ENCODE results near the gene TMEM132E. TPM values are rescaled to one million over a fixed set of nuclear protein-coding genes. Genes with fewer than 3 reads are reported as not detected.

Gene TMEM132E
- total RNA-seq, 1 donor from 2014 or later: 0.80 TPM

DNA sequence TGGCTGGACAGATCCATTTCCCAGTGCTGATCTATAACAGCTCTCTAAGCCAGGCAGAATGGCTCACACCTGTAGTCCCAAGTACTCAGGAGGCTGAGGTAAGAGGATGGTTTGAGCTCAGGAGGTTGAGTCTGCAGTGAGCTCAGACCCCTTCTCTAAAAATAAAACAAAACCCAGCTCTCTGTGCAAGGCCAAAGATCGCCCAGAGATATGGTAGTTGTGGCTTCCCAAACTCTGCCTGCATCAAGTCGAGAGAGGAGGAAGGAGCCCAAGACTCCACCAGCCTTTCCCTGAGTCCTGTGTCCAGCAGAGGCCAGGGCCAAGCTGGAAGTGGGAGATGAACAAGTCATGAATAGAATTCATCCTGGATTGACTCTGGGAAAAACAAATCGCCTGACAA lies 88.8 kb downstream of the TMEM132E start:
- Mint-ChIP-seq H3K9me3 (no peaks in the 10 kb centered on the region), H3K27ac (no peak overlapping the region), H3K27me3 (ENCODE audit: low read depth) (peaks cover 68% of the 10 kb centered on the region), H3K4me3 (no peak overlapping the region), H3K36me3 (no peaks in the 10 kb centered on the region), H3K4me1 (peaks cover 3% of the 10 kb centered on the region)
- TF ChIP-seq, protein P1, sequence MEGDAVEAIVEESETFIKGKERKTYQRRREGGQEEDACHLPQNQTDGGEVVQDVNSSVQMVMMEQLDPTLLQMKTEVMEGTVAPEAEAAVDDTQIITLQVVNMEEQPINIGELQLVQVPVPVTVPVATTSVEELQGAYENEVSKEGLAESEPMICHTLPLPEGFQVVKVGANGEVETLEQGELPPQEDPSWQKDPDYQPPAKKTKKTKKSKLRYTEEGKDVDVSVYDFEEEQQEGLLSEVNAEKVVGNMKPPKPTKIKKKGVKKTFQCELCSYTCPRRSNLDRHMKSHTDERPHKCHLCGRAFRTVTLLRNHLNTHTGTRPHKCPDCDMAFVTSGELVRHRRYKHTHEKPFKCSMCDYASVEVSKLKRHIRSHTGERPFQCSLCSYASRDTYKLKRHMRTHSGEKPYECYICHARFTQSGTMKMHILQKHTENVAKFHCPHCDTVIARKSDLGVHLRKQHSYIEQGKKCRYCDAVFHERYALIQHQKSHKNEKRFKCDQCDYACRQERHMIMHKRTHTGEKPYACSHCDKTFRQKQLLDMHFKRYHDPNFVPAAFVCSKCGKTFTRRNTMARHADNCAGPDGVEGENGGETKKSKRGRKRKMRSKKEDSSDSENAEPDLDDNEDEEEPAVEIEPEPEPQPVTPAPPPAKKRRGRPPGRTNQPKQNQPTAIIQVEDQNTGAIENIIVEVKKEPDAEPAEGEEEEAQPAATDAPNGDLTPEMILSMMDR (IDR thresholded peaks at IDR 0.05; ENCODE audit: unreplicated experiment): no peak
- DNase-seq (ENCODE audit: low spot score in 2 of 2, unreplicated experiment in 2 of 2): no peak

DNA sequence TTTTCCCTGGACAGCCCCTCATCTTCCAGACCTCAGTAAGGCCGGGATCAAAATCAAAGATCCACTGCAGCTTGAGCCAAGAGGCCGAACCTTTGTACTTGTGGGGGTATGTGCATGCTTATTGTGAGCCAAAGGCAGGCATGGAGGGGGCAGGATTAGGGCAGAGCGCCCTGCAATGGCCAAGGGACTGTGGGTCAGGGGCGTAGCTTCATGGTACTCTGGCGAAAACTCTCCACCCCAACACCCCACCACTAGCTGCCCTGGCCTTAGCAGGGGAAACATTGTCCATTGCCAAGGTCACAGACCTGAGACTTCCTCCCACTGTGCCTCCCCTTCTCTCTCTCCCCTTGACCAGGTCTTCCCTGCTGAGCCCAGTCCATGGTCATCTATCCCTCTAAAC lies 90.1 kb downstream of the TMEM132E start:
- peaks cover 4% of the 10 kb centered on the region for H3K4me1 Mint-ChIP-seq
- H3K36me3 Mint-ChIP-seq: no peaks in the 10 kb centered on the region
- no peak for DNase-seq (ENCODE audit: low spot score in 2 of 2, unreplicated experiment in 2 of 2)
- TF ChIP-seq, protein P1 (IDR thresholded peaks at IDR 0.05; ENCODE audit: unreplicated experiment): no peak
- H3K9me3 Mint-ChIP-seq: no peaks in the 10 kb centered on the region
- no peak overlapping the region for H3K4me3 Mint-ChIP-seq
- H3K27ac Mint-ChIP-seq: no peak overlapping the region
- peaks cover 72% of the 10 kb centered on the region for H3K27me3 Mint-ChIP-seq (ENCODE audit: low read depth)

DNA sequence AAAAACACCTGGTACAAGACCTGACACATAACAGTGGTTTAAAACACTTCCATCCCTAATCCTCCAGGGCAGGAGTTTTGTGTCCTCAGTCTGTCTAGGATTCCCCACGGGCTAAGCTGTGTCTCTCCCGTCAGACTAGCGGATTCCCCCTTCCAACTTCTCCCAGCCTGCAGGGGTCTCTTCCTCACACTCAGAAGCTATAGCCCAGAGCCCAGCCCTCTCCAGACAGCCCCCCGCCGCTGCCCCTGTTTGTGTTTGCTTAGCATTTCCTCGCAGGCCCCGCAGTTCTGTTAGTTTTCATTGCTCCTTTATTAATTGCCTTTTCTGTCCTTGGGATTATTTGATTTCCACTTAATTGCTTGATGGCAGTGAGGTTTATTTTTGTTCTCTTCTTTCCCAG lies 91.2 kb downstream of the TMEM132E start:
- TF ChIP-seq, protein P1 (IDR thresholded peaks at IDR 0.05; ENCODE audit: unreplicated experiment): no peak
- DNase-seq (ENCODE audit: low spot score in 2 of 2, unreplicated experiment in 2 of 2): no peak
- Mint-ChIP-seq H3K27me3 (ENCODE audit: low read depth) (peaks cover 67% of the 10 kb centered on the region), H3K36me3 (no peaks in the 10 kb centered on the region), H3K9me3 (no peaks in the 10 kb centered on the region), H3K4me3 (no peak overlapping the region), H3K4me1 (peaks cover 7% of the 10 kb centered on the region), H3K27ac (no peak overlapping the region)

DNA sequence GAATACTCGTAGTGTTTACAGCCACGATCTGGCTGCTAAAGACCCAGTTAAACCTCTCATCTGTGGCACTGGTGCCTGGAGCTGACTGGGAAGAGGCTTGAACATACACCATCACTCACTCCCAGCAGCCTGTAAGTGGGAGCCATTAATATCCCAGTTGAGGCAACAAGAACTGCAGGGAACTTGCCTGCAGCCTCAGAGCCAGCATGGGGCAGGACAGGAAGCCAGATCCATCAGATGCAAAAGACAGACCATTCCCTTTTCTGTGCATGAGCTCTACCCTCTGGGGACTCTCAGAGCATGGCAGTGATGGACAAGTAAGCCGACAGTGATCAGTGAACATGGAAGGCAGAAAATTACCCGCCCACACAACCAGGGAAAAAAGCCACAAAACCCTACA lies 91.8 kb downstream of the TMEM132E start:
- DNase-seq (ENCODE audit: low spot score in 2 of 2, unreplicated experiment in 2 of 2): no peak
- TF ChIP-seq, protein P1 (IDR thresholded peaks at IDR 0.05; ENCODE audit: unreplicated experiment): no peak
- Mint-ChIP-seq H3K27ac (no peak overlapping the region), H3K4me1 (peaks cover 5% of the 10 kb centered on the region), H3K4me3 (no peak overlapping the region), H3K9me3 (no peaks in the 10 kb centered on the region), H3K36me3 (no peaks in the 10 kb centered on the region), H3K27me3 (ENCODE audit: low read depth) (peaks cover 64% of the 10 kb centered on the region)

- TF ChIP-seq, protein P1 (IDR thresholded peaks at IDR 0.05; ENCODE audit: unreplicated experiment): no peak
- Mint-ChIP-seq H3K4me1 (peaks cover 5% of the 10 kb centered on the region), H3K27me3 (ENCODE audit: low read depth) (peaks cover 63% of the 10 kb centered on the region), H3K27ac (no peak overlapping the region), H3K9me3 (no peaks in the 10 kb centered on the region), H3K4me3 (no peak overlapping the region), H3K36me3 (no peaks in the 10 kb centered on the region)
- no peak for DNase-seq (ENCODE audit: low spot score in 2 of 2, unreplicated experiment in 2 of 2)
These were observed 92.9 kb downstream of the TMEM132E start for GRCh38 chr17:34672176-34672785.

DNA sequence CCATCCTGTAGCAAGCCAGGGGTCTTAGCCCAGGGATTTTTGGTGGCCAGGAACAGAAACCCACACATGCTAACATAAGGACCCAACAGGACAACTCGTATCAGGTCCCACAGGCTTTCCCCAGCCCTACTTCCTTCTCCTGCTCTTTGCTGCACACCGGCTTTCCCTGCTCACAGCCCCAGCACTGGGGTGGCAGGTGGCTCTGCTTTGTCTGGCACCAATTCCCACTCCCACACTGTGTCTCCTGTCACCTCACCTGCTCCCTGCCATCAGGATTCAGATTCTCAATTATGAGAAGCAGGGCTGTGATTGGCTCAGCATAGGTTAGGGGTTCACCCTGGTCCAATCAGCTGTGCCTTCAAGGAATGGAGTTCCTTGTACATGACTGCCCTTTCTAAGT lies 94.1 kb downstream of the TMEM132E start:
- H3K4me3 Mint-ChIP-seq: no peak overlapping the region
- no peak for DNase-seq (ENCODE audit: low spot score in 2 of 2, unreplicated experiment in 2 of 2)

More for the DNA sequence above, 94.1 kb downstream of the TMEM132E start:
- peaks cover 5% of the 10 kb centered on the region for H3K4me1 Mint-ChIP-seq
- H3K27me3 Mint-ChIP-seq (ENCODE audit: low read depth): peaks cover 54% of the 10 kb centered on the region
- no peak overlapping the region for H3K27ac Mint-ChIP-seq
- H3K9me3 Mint-ChIP-seq: no peaks in the 10 kb centered on the region
- H3K36me3 Mint-ChIP-seq: no peaks in the 10 kb centered on the region
- TF ChIP-seq, protein P1 (IDR thresholded peaks at IDR 0.05; ENCODE audit: unreplicated experiment): no peak
